Dedifferentiated amniotic fluid mesenchymal stem cell (primary cell): ENCODE measurements around the gene HLF.

Source experiments
- DNase-seq: peaks from one replicate; pipeline ENCODE4 v3.0.0-alpha.2; 2016; ENCODE audit errors: extremely low spot score

The HLF gene

GRCh38 chr17:55308613-55309391, 44.0 kb downstream of the HLF start:
- DNase-seq: no peak

- DNase-seq: no peak
Measured at GRCh38 chr17:55311767-55312375, 47.1 kb downstream of the HLF start.

DNA sequence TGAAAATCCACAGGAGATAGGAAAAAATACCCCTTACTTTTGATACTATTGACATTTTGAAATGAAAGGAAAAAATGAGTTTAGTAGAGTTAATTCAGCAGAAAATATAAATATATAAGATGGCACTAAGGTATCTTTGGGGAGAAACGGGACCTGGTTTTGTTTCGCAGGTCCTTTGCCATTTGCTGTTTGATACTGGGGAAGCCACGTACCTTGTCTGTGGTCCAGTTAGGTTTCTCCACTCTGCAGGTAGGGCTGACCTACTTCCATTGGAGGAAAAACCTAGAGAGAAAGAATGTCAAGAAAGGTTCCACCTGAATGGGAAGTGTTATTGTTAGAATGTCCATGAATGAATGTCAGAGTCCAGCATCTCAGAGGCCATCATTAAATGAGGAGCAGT, 48.1 kb downstream of the HLF start:
- DNase-seq: no peak

- DNase-seq: no peak
Measured at GRCh38 chr17:55314061-55314783, 49.5 kb downstream of the HLF start.

DNA sequence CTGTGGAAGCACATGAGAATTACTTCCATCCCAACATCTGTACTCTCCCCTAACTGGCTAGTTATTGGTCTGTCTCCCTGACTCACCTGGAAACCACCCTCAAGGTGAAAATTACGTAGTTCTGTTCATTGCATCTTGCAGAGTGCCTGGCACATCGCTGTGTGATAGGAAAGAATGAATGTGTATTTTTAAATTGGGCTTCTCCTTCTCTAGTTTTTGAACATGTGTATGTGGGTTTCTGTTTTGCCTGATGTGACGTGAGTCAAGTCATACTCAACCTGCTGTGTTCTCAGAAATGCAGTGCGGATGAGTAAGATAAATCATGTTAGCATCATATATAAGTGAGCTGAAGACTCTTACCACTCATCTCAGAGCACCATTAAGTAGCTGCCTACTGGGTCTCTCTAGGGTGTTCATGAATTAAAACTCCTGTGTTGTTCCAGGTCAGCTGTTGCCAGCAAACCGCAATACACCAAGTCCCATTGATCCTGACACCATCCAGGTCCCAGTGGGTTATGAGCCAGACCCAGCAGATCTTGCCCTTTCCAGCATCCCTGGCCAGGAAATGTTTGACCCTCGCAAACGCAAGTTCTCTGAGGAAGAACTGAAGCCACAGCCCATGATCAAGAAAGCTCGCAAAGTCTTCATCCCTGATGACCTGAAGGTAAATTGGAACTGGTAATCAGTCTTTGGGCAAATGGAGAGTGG, 50.2 kb downstream of the HLF start:
- no peak for DNase-seq

DNA sequence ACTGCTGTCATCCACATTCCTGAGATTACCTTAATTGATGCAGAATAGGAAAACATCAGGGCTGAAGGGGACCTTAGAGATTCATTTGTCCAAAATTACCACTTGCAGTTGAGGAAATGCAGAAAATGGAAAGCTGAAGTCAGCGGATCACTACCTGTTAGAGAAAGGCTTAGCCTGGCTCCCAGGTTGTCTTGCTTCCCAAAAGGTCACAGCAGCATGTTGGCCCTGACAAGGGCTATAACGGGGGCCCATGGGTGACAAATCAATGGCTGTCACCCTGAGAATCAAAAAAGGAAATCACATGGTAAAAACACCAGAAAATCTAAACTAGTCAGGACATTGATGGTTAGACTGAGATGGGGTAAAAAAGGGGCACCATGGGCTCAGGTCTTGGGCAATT, 51.7 kb downstream of the HLF start:
- no peak for DNase-seq

DNA sequence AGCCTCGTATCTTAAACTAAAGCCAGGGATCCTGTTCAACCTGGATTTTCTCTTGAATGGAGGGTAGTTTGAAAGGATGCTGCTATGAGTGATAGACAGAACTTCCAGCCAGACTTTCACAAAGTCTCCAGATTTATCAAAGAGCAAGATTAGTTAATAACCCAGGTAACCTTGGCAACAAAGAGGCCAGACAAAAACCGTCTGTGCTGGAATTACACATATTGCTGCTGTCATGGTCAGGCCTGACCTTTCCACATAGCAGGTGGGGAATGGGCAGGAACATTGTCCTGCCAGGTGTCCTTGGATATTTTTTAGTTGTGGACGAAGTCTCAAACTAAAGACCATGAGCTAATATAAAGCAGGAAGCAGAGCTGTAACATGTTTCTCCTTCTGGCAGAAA, 52.5 kb downstream of the HLF start:
- DNase-seq: no peak

- no peak for DNase-seq
Measured at GRCh38 chr17:55318081-55318480, 53.3 kb downstream of the HLF start.

DNA sequence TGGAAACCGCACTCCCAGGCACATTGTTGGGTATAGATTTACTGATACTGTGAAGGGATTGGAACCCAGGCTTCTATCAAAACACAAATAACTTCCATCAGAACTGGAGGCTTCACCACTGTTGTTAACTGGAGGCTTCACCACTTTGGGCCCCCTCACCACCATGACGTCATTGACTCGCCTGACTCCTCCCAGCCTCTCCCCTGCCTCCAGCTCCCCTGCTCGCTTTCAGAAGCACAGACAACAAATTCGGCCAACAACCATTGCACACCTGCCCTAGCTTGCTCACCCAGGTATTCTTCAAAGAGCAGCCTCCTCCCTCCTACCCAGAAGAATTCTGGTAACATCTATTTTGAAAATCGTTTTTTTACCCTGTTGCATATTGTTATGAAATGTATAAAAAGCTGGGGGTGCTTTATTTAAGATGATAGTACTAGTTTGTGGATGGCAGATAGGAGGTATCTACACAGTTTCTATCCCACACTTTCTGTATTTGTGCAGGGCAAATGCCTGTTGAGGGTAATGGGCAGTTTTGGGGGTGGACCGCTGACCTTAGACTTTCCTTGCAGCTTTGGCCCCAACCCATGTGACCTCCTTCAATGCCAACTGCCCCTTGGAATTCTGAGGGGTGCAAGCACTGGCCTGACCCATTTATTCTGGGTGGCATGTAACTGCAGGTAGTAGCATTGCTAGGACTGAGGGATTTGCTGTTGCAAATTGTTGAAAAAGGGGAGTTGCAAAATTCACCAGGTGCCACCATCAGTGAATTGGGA, 54.1 kb downstream of the HLF start:
- no peak for DNase-seq

GRCh38 chr17:55319933-55320593, 55.3 kb downstream of the HLF start:
- no peak for DNase-seq

GRCh38 chr17:55320594-55321426, 56.0 kb downstream of the HLF start:
- DNase-seq: no peak

- DNase-seq: no peak
Measured at GRCh38 chr17:55321427-55322060, 56.8 kb downstream of the HLF start.

GRCh38 chr17:55322453-55322985, 57.8 kb downstream of the HLF start:
- DNase-seq: no peak

DNA sequence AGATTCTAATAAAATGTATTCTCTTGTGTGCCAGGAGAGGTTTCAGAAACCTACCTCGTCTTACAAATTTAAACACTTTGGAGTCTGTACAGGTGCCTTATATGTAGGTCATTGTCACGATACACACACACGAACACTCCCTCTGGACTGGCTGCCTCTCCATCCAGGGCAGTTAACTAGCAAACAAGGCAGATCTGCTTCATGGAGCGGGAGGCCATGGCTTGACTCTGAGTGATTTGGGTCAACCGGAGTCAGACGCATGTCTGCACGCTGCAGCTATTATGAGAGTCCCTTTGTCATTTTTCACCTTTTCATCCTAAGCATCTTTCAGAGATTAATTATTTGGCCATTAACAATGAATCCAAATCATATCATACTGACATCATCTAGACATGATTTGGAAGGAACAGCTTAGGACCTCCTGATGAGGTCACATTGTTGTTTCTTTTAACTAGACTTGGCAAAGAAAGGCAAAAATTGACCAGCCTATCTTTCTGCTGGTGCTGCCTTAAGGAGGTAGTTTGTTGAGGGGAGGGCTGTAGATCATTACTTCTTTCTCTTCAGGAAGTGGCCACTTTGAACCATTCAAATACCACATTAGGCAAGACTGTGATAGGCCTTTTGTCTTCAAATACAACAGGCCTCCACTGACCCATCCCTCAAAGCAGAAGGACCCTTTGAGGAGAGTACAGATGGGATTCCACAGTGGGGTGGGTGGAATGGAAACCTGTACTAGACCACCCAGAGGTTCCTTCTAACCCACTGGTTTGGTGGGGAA, 58.9 kb downstream of the HLF start:
- DNase-seq: no peak

GRCh38 chr17:55324296-55324978, 59.7 kb downstream of the HLF start:
- no peak for DNase-seq

- no peak for DNase-seq
Measured at GRCh38 chr17:55325406-55325805, 60.6 kb downstream of the HLF start.

DNA sequence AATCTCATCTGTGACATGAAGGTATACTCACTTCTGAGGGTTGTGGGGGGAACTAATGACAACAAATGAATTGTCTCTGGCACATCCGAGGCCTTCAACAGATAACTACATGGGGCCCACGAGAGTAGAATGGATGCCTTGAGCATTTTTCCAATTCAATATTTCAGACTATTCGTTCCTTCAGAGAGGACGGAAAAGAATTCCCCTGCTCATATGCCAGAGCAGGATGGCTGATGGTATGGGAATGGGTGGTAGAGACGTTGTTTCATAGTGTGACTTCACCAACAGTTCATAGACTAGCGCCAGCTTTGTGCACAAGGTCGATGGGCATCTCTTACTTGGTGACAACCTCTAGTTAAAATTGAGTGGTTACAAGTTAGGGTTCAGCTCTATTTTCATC, 61.3 kb downstream of the HLF start:
- DNase-seq: no peak
